SJSA1 (cell line): ENCODE data around the gene SPAG6. TPM values are rescaled to one million over a fixed set of nuclear protein-coding genes. Genes with fewer than 3 reads are reported as not detected.
"Not testable (repeated sequence)": the region's sequence is repeated elsewhere in the genome, so short reads cannot be mapped to it uniquely, and the experiment has no call there.

Experiments used
- DNase-seq, 2 experiments: peaks; one replicate each; pipeline ENCODE4 v3.0.0-alpha.2; 2015 to 2020; ENCODE audit warnings: low spot score in 2 of 2, low read depth in 1 of 2
- H3K27ac ChIP-seq: fragments of 250-450 bp; sonication (Bioruptor Pico); 2 replicates; pipeline ENCODE4 v1.5.1; 2020; ENCODE audit warnings: mild to moderate bottlenecking, moderate library complexity
- H3K27me3 ChIP-seq: fragments of 250-450 bp; sonication (Bioruptor Pico); replicated peaks from 2 replicates; pipeline ENCODE4 v1.5.1; 2020; ENCODE audit warnings: mild to moderate bottlenecking, moderate library complexity
- H3K36me3 ChIP-seq: fragments of 250-450 bp; sonication (Bioruptor Pico); 2 replicates; pipeline ENCODE4 v1.5.1; 2020; ENCODE audit warnings: mild to moderate bottlenecking
- H3K4me1 ChIP-seq: fragments of 250-450 bp; sonication (Bioruptor Pico); replicated peaks from 2 replicates; pipeline ENCODE4 v1.6.1; 2021; ENCODE audit warnings: mild to moderate bottlenecking
- H3K4me3 ChIP-seq: fragments of 250-450 bp; sonication (Bioruptor Pico); 2 replicates; pipeline ENCODE4 v1.5.1; 2020; ENCODE audit warnings: mild to moderate bottlenecking
- H3K9me3 ChIP-seq: fragments of 250-450 bp; sonication (Bioruptor Pico); replicated peaks from 2 replicates; pipeline ENCODE4 v1.5.1; 2020; ENCODE audit warnings: mild to moderate bottlenecking
- total RNA-seq: library from RNA; depleted of rRNA; stranded (reverse); fragments of >200 nt; shearing (Covaris generic); gene quantifications from 2 replicates; pipeline ENCODE4 v1.2.3, GENCODE V29; 2014

Gene SPAG6
- total RNA-seq, 1 experiment from 2014 or later, result not detected

DNA sequence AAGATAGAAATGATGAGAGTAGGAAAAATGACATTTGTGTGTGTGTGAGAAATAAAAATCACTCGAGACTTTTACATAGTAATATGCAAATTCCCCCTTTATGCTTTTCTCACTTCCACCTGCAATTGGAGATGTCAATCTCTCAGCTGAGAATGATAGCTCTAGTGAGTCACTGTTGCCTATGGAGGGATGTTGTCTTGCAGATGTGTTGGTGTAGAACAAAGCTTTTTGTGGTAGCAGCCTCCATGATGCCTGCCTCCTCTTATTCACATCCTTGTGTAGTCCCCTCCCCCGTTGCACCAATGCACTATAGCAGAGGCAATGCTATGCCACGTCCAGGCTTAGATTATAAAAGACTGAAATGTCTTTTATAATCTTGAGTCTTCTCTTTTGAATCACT lies 33.8 kb downstream of the SPAG6 start:
- no peak for DNase-seq
- H3K27me3 ChIP-seq, result no peaks in the 10 kb centered on the region
- H3K36me3 ChIP-seq, result no peaks in the 10 kb centered on the region
- no peak overlapping the region for H3K27ac ChIP-seq
- no peaks in the 10 kb centered on the region for H3K4me1 ChIP-seq
- H3K4me3 ChIP-seq, result no peak overlapping the region
- H3K9me3 ChIP-seq, result no peaks in the 10 kb centered on the region

- H3K27me3 ChIP-seq, result no peaks in the 10 kb centered on the region
- H3K4me1 ChIP-seq, result no peaks in the 10 kb centered on the region
- DNase-seq, result no peak
- H3K36me3 ChIP-seq, result no peaks in the 10 kb centered on the region
- H3K4me3 ChIP-seq, result no peak overlapping the region
- H3K27ac ChIP-seq, result no peak overlapping the region
- H3K9me3 ChIP-seq, result no peaks in the 10 kb centered on the region
Observed at GRCh38 chr10:22381262-22381661, 36.0 kb downstream of the SPAG6 start.

DNA sequence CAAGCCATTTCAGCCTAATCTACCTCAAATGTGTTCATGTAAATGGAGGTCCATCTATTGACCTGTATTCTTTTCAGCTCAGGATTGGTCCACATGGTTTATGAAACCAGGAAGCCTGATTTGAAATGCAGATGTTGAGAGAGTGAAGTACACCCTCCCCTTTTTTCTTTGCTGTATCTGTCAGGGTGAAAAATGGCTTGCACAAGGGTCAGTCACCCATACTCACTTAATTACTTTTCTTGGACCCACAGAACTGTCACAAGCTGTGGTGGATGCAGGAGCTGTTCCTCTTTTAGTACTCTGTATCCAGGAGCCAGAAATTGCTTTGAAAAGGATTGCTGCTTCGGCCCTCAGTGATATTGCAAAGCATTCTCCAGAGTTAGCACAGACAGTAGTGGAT lies 41.2 kb downstream of the SPAG6 start:
- Histone ChIP-seq H3K27ac (no peak overlapping the region), H3K27me3 (no peaks in the 10 kb centered on the region), H3K9me3 (no peaks in the 10 kb centered on the region), H3K4me3 (no peak overlapping the region), H3K36me3 (no peaks in the 10 kb centered on the region), H3K4me1 (no peaks in the 10 kb centered on the region)
- no peak for DNase-seq

- Histone ChIP-seq H3K27ac (no peak overlapping the region), H3K9me3 (no peaks in the 10 kb centered on the region), H3K36me3 (no peaks in the 10 kb centered on the region), H3K4me3 (no peak overlapping the region), H3K4me1 (no peaks in the 10 kb centered on the region), H3K27me3 (no peaks in the 10 kb centered on the region; the same call in 1 of the 2 replicates)
- no peak for DNase-seq
Observed at GRCh38 chr10:22389856-22390589, 44.7 kb downstream of the SPAG6 start.

- Histone ChIP-seq H3K4me1 (no peaks in the 10 kb centered on the region), H3K9me3 (no peaks in the 10 kb centered on the region), H3K36me3 (no peaks in the 10 kb centered on the region), H3K27me3 (no peaks in the 10 kb centered on the region; the same call in 1 of the 2 replicates), H3K4me3 (no peak overlapping the region), H3K27ac (no peak overlapping the region)
- DNase-seq, result no peak
Observed at GRCh38 chr10:22391600-22391999, 46.3 kb downstream of the SPAG6 start.

- H3K36me3 ChIP-seq, H3K4me1 ChIP-seq: not testable (repeated sequence)
Observed at GRCh38 chr10:22396195-22396594, 50.9 kb downstream of the SPAG6 start.

DNA sequence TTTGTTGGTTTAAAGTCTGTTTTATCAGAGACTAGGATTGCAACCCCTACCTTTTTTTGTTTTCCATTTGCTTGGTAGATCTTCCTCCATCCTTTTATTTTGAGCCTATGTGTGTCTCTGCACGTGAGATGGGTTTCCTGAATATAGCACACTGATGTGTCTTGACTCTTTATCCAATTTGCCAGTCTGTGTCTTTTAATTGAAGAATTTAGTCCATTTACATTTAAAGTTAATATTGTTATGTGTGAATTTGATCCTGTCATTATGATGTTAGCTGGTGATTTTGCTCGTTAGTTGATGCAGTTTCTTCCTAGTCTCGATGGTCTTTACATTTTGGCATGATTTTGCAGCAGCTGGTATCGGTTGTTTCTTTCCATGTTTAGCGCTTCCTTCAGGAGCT lies 61.6 kb downstream of the SPAG6 start:
- not testable (repeated sequence) for H3K4me3 ChIP-seq, H3K4me1 ChIP-seq, H3K27me3 ChIP-seq, DNase-seq, H3K9me3 ChIP-seq, H3K27ac ChIP-seq, H3K36me3 ChIP-seq

More at GRCh38 chr10:22396195-22396594, 50.9 kb downstream of the SPAG6 start:
- H3K9me3 ChIP-seq, H3K27ac ChIP-seq, DNase-seq, H3K4me3 ChIP-seq, H3K27me3 ChIP-seq: not testable (repeated sequence)

DNA sequence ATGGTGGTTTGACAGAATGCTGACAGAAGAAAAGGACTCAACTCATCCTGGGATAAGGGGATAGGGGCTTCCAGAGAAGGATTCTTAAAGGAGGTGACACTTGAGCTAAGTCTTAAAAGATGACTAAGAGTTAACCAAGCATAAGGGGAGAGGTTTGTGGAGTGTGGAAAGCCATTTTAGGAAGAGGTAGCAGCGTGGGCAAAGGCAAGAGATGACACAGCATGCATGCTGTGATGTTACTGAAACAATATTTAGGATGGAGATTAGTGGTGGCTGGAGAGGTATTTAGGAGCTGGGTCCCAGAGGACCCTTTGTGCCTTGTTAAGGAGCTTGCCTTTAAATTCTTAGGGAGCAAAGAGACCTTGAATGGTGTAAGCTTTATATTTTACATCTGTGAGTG lies 65.1 kb downstream of the SPAG6 start:
- no peak for DNase-seq
- H3K9me3 ChIP-seq, result no peaks in the 10 kb centered on the region
- H3K36me3 ChIP-seq, result no peaks in the 10 kb centered on the region
- H3K27ac ChIP-seq, result no peak overlapping the region
- H3K4me1 ChIP-seq, result no peaks in the 10 kb centered on the region
- no peak overlapping the region for H3K4me3 ChIP-seq
- H3K27me3 ChIP-seq, result no peaks in the 10 kb centered on the region

GRCh38 chr10:22410846-22411245 lies 65.5 kb downstream of the SPAG6 start:
- no peak overlapping the region for H3K4me3 ChIP-seq
- no peak overlapping the region for H3K27ac ChIP-seq
- no peaks in the 10 kb centered on the region for H3K9me3 ChIP-seq
- no peaks in the 10 kb centered on the region for H3K27me3 ChIP-seq
- no peaks in the 10 kb centered on the region for H3K36me3 ChIP-seq
- no peaks in the 10 kb centered on the region for H3K4me1 ChIP-seq
- no peak for DNase-seq

- no peak overlapping the region for H3K27ac ChIP-seq
Observed at GRCh38 chr10:22414146-22414545, 68.8 kb downstream of the SPAG6 start.

DNA sequence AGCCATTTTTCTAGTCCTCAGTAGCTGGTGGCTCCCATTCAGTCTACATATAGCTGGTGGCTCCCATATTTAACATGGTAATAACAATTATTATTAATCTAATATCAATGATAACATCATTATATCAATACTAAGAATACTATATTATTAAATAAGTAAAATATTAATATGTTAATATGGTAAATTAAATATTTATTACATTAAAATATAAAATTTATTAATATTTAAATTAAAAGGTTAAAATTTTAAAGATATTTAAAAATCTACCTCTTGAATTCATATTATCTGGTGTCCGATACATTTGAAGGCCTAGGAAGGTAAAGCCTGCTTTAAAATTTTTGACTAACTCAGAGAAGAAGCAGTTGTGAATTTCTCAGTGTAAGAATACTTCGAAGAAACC lies 69.8 kb downstream of the SPAG6 start:
- no peak for DNase-seq
- no peak overlapping the region for H3K4me3 ChIP-seq
- H3K36me3 ChIP-seq, result no peaks in the 10 kb centered on the region
- H3K27me3 ChIP-seq, result no peaks in the 10 kb centered on the region
- no peak overlapping the region for H3K27ac ChIP-seq
- H3K9me3 ChIP-seq, result no peaks in the 10 kb centered on the region
- no peaks in the 10 kb centered on the region for H3K4me1 ChIP-seq

More at GRCh38 chr10:22414146-22414545, 68.8 kb downstream of the SPAG6 start:
- Histone ChIP-seq H3K4me1 (no peaks in the 10 kb centered on the region), H3K9me3 (no peaks in the 10 kb centered on the region), H3K36me3 (no peaks in the 10 kb centered on the region), H3K4me3 (no peak overlapping the region), H3K27me3 (no peaks in the 10 kb centered on the region)
- DNase-seq, result no peak

DNA sequence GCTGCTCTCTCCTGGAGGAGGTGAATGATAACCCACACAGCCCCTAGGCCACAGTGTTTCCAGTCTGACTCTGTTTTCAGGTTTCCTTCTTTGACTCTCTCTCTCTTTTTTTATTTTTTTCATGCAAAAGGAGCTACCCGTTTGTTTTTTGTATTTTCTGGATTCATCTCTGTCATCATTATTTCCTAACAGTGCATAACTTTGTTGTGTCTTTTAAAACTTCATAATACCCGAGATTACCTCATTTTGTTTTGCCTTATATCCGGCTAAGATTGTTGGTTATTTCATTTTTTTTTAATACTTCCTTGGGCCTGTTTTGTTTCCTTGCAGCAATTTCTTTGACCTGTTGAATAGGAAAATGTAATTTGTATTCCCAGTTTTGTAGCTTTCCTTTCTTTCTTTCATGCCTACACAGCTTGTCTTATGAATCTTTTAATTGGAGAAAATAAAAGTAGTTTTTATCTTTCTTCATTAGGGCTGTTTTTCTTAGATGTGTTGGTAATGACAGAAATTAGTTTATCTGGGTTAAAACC lies 72.5 kb downstream of the SPAG6 start:
- no peaks in the 10 kb centered on the region for H3K36me3 ChIP-seq
- H3K4me1 ChIP-seq, result no peaks in the 10 kb centered on the region

DNA sequence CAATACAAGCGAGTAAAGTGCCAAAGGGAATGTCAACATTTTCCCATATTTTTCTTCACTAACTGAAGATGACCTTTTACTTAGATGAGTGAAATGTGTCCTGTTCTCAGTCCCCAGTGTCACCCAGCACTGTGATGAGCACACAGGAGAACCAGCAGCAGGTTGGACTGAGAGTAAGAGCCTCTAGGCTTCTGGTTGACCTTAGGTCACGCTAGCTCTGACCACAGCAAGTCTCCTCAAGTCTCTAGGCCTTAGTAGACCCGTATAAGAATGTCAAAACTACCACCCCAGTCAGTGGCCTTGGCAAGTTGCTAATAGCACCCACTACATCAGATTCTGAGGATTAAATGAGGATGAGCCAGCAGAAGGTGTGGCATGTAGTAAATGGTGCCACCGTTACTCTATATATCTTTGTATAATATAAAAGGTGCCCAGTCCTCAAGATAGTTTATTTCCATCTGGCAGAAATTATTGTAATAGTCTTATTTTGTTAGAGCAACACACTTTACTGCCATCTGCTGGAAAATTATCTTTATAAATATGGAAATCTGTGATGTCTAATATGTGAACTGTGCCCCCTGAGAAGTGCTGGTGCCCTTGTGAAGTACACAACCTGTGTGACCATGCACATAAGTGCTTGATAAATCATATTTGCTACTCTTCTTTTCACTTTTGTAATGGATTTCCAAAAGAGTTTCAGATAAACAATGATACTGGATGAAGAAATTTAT lies 75.7 kb downstream of the SPAG6 start:
- H3K4me1 ChIP-seq, result no peaks in the 10 kb centered on the region
- no peaks in the 10 kb centered on the region for H3K27me3 ChIP-seq
- no peak overlapping the region for H3K27ac ChIP-seq
- no peak for DNase-seq
- H3K36me3 ChIP-seq, result no peaks in the 10 kb centered on the region
- H3K4me3 ChIP-seq, result no peak overlapping the region
- no peaks in the 10 kb centered on the region for H3K9me3 ChIP-seq

More for the DNA sequence above, 72.5 kb downstream of the SPAG6 start:
- Histone ChIP-seq H3K4me3 (no peak overlapping the region), H3K9me3 (no peaks in the 10 kb centered on the region), H3K27me3 (no peaks in the 10 kb centered on the region), H3K27ac (no peak overlapping the region)
- no peak for DNase-seq

DNA sequence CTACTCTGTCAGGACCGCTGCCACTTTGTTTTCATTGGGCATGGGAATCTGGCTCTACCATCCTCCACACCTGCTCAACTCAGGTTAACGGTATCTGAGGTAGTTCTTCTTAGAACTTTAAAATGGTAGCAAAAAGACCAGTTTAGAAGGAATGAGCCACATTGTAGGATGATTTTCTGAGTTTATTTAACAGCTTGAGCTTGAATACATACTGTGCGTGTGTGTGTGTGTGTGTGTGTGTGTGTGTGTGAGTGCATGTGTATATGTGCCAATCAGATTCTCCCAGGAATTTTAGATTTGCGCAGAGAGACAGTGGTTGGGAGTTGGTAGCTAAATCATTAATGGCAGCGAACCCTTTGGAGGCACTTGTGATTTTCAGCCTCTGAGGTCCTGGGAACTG lies 81.4 kb downstream of the SPAG6 start:
- Histone ChIP-seq H3K27ac (no peak overlapping the region), H3K4me3 (no peak overlapping the region)

More for the DNA sequence above, 81.4 kb downstream of the SPAG6 start:
- no peak for DNase-seq
- no peaks in the 10 kb centered on the region for H3K27me3 ChIP-seq
- H3K36me3 ChIP-seq, result no peaks in the 10 kb centered on the region
- H3K4me1 ChIP-seq, result peaks cover 38% of the 10 kb centered on the region
- H3K9me3 ChIP-seq, result no peaks in the 10 kb centered on the region
